Subcutaneous adipose tissue (tissue), 4 donors: ENCODE results near the gene GPT2. TPM values are rescaled to one million over a fixed set of nuclear protein-coding genes. Genes with fewer than 3 reads are reported as not detected.

Experiments used
- total RNA-seq, 4 donors: library from RNA; depleted of rRNA; stranded (reverse); fragments of >200 nt; gene quantifications; one replicate each; pipeline ENCODE4 v1.1.0, GENCODE V29; 2016
- TF ChIP-seq, protein P1 (sequence below): fragments of 450-650 bp; IDR thresholded peaks from one replicate; pipeline ENCODE4 v1.5.1; 2016; ENCODE audit warnings: low read depth, mild to moderate bottlenecking, control low read depth, antibody characterized with exemption, moderate library complexity

Gene GPT2
- total RNA-seq, 4 donors from 2014 or later = 35.5 to 291 (median 52.1) TPM

DNA sequence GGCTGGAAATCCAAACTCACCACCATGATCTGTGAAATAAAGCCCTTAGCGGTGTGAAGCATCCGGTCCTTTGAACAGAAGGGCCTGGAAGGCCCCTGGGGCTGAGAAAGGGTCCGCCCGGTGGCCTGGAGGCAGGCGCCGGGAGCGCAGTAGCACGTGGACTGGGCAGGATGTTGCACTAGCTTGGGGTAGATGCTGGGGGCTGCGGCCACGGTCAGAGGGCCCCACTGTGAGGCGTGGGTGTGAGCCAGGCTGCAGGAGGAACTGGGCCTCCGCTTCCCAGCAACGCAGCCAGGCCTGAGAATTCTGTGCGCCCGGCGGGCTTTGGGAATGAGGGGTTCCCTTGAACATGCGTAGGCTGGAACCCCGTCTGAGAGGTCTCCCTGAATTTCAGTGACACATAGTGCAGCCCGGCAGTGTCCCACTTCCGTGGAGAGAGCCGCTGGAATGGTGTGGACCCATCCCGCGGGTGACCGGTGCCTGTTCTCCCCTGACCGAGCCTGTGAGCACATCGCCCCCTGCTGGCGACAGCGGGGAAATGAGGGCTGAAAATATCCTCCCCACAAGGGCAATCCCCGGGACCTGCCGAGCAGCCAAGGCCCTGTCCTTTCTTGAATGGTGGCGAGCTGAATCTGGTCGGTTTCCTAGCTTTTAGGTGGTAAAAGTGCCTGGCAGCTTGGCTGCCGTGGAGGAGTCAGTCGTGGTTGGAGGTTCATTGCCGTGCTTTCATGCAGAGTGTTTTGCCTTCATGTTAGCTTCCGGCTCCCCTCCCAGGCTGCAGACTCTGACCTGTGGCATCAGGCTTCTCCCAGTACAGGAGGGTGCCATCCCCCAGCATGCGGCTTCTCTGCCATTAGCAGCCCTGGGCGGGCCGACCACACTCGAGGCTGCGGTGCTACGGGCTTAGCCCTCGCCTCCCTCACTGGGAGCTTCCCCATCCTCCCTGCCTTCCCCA is 45.5 kb downstream of the GPT2 start:
- TF ChIP-seq, protein P1, sequence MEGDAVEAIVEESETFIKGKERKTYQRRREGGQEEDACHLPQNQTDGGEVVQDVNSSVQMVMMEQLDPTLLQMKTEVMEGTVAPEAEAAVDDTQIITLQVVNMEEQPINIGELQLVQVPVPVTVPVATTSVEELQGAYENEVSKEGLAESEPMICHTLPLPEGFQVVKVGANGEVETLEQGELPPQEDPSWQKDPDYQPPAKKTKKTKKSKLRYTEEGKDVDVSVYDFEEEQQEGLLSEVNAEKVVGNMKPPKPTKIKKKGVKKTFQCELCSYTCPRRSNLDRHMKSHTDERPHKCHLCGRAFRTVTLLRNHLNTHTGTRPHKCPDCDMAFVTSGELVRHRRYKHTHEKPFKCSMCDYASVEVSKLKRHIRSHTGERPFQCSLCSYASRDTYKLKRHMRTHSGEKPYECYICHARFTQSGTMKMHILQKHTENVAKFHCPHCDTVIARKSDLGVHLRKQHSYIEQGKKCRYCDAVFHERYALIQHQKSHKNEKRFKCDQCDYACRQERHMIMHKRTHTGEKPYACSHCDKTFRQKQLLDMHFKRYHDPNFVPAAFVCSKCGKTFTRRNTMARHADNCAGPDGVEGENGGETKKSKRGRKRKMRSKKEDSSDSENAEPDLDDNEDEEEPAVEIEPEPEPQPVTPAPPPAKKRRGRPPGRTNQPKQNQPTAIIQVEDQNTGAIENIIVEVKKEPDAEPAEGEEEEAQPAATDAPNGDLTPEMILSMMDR = no peak

DNA sequence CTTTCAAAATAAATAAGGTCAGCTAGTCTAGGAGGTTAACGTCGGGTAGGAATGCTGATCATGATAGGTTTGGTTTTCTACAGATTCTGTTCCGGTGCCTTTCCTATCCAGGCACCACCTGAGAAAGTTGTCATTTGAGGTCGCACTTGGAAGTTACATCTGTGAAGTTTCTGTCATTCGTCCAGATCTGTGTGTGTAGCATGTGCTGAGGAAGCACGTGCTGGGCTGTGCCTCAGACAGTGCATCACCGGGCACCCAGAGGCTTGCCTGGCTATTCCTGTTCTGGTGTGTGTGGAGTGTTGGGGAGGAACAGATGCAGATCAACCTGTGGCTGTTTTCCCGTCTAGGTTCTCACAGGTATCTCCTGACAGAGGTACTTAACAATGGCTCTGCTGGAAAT is 46.7 kb downstream of the GPT2 start:
- TF ChIP-seq, protein P1 = no peak

DNA sequence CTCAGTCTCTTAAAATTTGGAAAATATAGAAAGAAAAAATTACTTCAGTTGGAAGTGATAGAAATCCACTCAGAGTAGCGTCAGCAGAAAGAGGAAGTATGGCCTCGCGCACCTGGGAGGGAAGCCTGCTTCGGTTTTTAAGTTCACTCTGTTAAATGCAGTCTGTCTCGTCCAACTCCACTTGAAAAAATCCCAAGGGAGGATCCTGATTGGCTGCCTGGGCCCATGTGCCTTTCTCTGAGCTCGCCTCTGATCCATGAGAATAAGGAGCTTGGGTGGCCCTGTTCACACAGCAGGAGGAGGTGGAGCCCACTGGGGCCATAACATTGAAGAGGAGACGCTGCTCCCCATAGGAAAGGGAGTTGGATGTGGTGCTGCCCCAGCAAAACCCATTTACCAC is 48.6 kb downstream of the GPT2 start:
- TF ChIP-seq, protein P1 = no peak

DNA sequence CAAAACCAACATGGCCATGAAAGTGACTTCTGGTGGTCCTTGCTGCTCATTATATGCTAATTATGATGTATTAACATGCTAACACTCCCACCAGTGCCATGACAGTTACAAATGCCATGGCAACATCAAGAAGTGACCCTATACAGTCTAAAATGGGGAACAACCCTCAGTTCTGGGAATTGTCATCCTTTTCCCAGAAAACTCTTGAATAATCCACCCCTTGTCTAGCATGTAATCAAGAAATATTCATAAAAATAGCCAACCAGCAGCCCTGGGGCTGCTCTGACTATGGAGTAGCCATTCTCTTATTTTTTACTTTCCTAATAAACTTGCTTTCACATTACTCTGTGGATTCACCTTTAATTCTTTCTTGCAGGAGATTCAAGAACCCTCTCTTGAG is 53.4 kb downstream of the GPT2 start:
- TF ChIP-seq, protein P1 = no peak

DNA sequence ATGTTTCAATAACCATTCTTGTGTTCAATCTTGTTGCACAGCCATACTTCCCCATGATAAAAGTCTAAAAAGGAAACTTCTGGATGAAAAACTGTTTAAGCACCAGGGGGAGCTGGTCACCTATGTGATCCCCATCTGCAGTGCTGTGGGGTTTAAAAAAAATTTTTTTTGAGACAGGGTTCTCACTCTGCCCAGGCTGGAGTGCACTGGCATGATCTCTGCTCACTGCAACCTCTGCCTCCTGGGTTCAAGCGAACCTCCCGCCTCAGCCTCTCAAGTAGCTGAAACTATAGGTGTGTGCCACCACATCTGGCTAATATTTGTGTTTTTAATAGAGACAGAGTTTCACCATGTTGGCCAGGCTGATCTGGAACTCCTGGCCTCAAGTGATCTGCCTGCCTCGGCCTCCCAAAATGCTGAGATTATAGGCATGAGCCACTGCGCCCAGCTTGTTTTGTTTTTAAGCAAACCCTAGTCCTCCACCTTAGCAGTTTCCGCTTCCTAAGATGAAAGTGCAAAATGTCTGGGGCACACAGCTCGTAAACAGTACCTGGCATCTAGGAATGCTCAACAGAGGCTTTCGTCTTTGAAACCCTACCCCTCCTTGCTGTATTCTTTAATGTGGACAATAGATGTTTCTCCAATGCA is 63.9 kb downstream of the GPT2 start:
- TF ChIP-seq, protein P1 = no peak

DNA sequence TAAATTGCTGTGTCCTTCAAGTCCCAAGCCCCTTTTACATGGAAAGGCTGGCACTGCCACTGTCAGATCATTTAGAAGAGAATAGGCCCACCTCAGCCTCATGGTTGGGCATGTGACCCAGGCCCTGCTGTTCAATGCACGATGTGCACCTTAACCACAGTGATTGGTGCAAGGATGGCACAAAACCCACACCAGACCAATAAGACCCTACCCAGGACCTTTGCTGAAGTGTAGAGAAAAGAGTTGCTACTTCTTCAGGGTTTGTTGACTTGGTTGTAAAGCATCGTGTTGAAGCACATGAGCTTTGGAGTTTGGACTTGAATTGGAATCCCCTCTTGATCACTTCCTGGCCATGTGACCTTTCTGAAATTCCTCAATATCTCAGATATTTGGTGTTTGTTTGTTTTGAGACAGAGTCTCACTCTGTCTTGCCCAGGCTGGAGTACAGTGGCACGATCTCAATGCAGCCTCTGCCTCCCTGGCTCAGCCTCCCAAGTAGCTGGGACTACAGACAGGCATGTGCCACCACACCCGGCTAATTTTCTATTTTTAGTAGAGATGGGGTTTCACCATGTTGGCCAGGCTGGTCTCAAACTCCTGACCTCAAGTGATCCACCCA is 64.5 kb downstream of the GPT2 start:
- TF ChIP-seq, protein P1 = no peak
